ENCODE measurements around the gene SSR4. TPM values are rescaled to one million over a fixed set of nuclear protein-coding genes. Genes with fewer than 3 reads are reported as not detected.

Gene SSR4
- total and polyA plus RNA-seq, 2 of the 8 experiments (the other 6 are each of a cell fraction or from before 2014, with no cell fraction given): 168 to 642 TPM

- 98% methylated on average over 11 of the region's 15 CpGs; no CpG with 5 or more reads in 1 of the 2 experiments for WGBS, 2 experiments (ENCODE audit: extremely low coverage in 1 of 2, insufficient coverage in 1 of 2, insufficient read length in 1 of 2, insufficient replicate concordance in 2 of 2, low coverage in 1 of 2, low lambda C conversion rate in 2 of 2, missing lambda C conversion rate in 1 of 2)
- Histone ChIP-seq H3K27ac (ENCODE audit: low read depth, low read length) (no peak overlapping the region), H3K4me3 (ENCODE audit: extremely low read depth in 1 of 4, insufficient read depth in 2 of 4, low read depth in 3 of 4, low read length in 4 of 4) (no peak overlapping the region), H3K79me2 (ENCODE audit: control insufficient read depth in 1 of 2, insufficient read depth in 2 of 2, low read length in 2 of 2) (0 out of 4 replicates have a peak, but pooled peaks cover 0 to 5% of the 10 kb centered on the region in 2 experiments), H3K4me2 (ENCODE audit: insufficient read depth in 1 of 2, low read depth in 2 of 2, low read length in 2 of 2) (no peak overlapping the region), H3K56ac (replicated peaks; ENCODE audit: insufficient read length, low read depth, low read length) (no peak overlapping the region), H3K14ac (ENCODE audit: insufficient read length) (no peak overlapping the region), H4K20me1 (replicated peaks in 1 of 2; ENCODE audit: control insufficient read depth in 1 of 2, insufficient read depth in 2 of 2, low read length in 2 of 2) (peaks cover 0 to 2% of the 10 kb centered on the region in 2 experiments), H4K91ac (replicated peaks; ENCODE audit: insufficient read length, low read length) (no peak overlapping the region), H2BK15ac (ENCODE audit: low read length) (no peak overlapping the region), H3K23me2 (ENCODE audit: low read depth, low read length) (no peaks in the 10 kb centered on the region), H4K8ac (ENCODE audit: extremely low read depth, insufficient read depth, low read length) (no peak overlapping the region), H2BK12ac (ENCODE audit: low read depth, low read length) (no peak overlapping the region), H3K9me3 (ENCODE audit: insufficient read depth in 2 of 2, low read depth in 1 of 2, low read length in 1 of 2) (no peaks in the 10 kb centered on the region), H4K5ac (ENCODE audit: insufficient read length, low read depth, low read length) (no peak overlapping the region), H3K4ac (replicated peaks; ENCODE audit: insufficient read length, low read depth, low read length) (no peak overlapping the region), H3K18ac (ENCODE audit: extremely low read depth, low read length) (no peak overlapping the region), H2AK5ac (ENCODE audit: low read depth, low read length) (no peak overlapping the region), H3K9ac (replicated peaks in 1 of 4; ENCODE audit: extremely low read depth in 1 of 4, low read depth in 3 of 4, low read length in 3 of 4) (no peak overlapping the region), H3K27me3 (replicated peaks in 1 of 4; ENCODE audit: control insufficient read depth in 3 of 4, extremely low read depth in 1 of 4, insufficient read depth in 3 of 4, low read length in 3 of 4) (no peaks in the 10 kb centered on the region), H3K23ac (ENCODE audit: insufficient read length) (no peak overlapping the region), H2BK120ac (replicated peaks; ENCODE audit: low read depth, low read length) (no peak overlapping the region), H2BK20ac (ENCODE audit: low read length) (no peak overlapping the region), H2BK5ac (ENCODE audit: low read depth, low read length) (no peak overlapping the region), H3K36me3 (ENCODE audit: control insufficient read depth in 2 of 4, insufficient read depth in 4 of 4, low read length in 3 of 4) (peaks cover 0 to 10% (median 0%) of the 10 kb centered on the region in 4 experiments; a peak in 2 of 8 replicates), H3K4me1 (replicated peaks in 1 of 4; ENCODE audit: control insufficient read depth in 3 of 4, insufficient read depth in 4 of 4, low read length in 3 of 4) (no peaks in the 10 kb centered on the region), H3K79me1 (ENCODE audit: low read depth, low read length) (no peaks in the 10 kb centered on the region; the same call in 1 of the 2 replicates), H2AFZ (ENCODE audit: low read length) (no peak overlapping the region)
- ChIA-PET CTCF (ENCODE audit: partially characterized antibody) (interaction anchor here (0.9 to 1.1 kb wide), 2 partner anchors 9 to 227 kb away, joined by 3 to 5 read pairs; no protein-coding TSS in a partner anchor), POLR2A (ENCODE audit: partially characterized antibody) (interaction anchor here (1.9 kb wide), 1 partner anchor 14 kb away, joined by 4 read pairs; no protein-coding TSS in a partner anchor)
- FAIRE-seq (no peak), DNase-seq (ENCODE audit: low read depth in 1 of 2, low spot score in 2 of 2) (no peak)
- no peak for TF ChIP-seq SRF (IDR thresholded peaks at IDR 0.05; ENCODE audit: low read depth, low read length)
- no peak for TF ChIP-seq EP300 (IDR thresholded peaks at IDR 0.05; ENCODE audit: borderline replicate concordance in 1 of 2, low read depth in 2 of 2, low read length in 2 of 2)
- no peak for TF ChIP-seq CHD2 (IDR thresholded peaks at IDR 0.05; ENCODE audit: low read length)
- no peak for TF ChIP-seq TAF7 (optimal IDR thresholded peaks at IDR 0.05; ENCODE audit: borderline replicate concordance, low read depth, low read length)
- TF ChIP-seq SP2 (IDR thresholded peaks at IDR 0.05; ENCODE audit: low read length): no peak
- TF ChIP-seq, protein P1, sequence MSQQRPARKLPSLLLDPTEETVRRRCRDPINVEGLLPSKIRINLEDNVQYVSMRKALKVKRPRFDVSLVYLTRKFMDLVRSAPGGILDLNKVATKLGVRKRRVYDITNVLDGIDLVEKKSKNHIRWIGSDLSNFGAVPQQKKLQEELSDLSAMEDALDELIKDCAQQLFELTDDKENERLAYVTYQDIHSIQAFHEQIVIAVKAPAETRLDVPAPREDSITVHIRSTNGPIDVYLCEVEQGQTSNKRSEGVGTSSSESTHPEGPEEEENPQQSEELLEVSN (IDR thresholded peaks at IDR 0.05): no peak
- no peak for TF ChIP-seq MAFK (IDR thresholded peaks at IDR 0.05; ENCODE audit: low read depth, low read length)
- TF ChIP-seq, protein P2, sequence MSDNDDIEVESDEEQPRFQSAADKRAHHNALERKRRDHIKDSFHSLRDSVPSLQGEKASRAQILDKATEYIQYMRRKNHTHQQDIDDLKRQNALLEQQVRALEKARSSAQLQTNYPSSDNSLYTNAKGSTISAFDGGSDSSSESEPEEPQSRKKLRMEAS (IDR thresholded peaks at IDR 0.05): no peak
- no peak for TF ChIP-seq CBX5 (IDR thresholded peaks at IDR 0.05; ENCODE audit: low read depth, low read length)
- TF ChIP-seq ATF3 (IDR thresholded peaks at IDR 0.05; ENCODE audit: insufficient read depth, low read depth, low read length): no peak
- TF ChIP-seq ASH2L (IDR thresholded peaks at IDR 0.05; ENCODE audit: low read length): no peak
- TF ChIP-seq CBX8 (IDR thresholded peaks at IDR 0.05; ENCODE audit: borderline replicate concordance, low read depth, low read length): no peak
- TF ChIP-seq CREB1 (IDR thresholded peaks at IDR 0.05): no peak
These were observed 7.8 kb upstream of the SSR4 start for GRCh38 chrX:153786669-153787068.

Data from H1 (cell line).